BJ (cell line): ENCODE results near the gene FHDC1. TPM values are rescaled to one million over a fixed set of nuclear protein-coding genes. Genes with fewer than 3 reads are reported as not detected.

Experiments used
- CTCF ChIA-PET: fragments of 350-600 bp; formaldehyde crosslinking; extraction: SDS; loops from one replicate; lab custom pipeline; 2021; ENCODE audit warnings: antibody characterized with exemption, inconsistent platforms; lab: Yijun Ruan, JAX
- POLR2A ChIA-PET: fragments of 300-600 bp; sonication (Branson Sonifier 250); formaldehyde crosslinking; extraction: SDS; loops from one replicate; lab custom pipeline; 2021; ENCODE audit warnings: antibody characterized with exemption; lab: Charles Lee
- DNase-seq: peaks from one replicate; pipeline ENCODE4 v3.0.0-alpha.2; 2011; ENCODE audit warnings: low read depth
- H3K27me3 ChIP-seq: 2 replicates; pipeline ENCODE4 v1.6.0; 2011; ENCODE audit warnings: low read length; ENCODE audit not compliant: control insufficient read depth, insufficient read depth
- H3K36me3 ChIP-seq: 2 replicates; pipeline ENCODE4 v1.5.1; 2011; ENCODE audit warnings: low read length; ENCODE audit not compliant: control insufficient read depth, insufficient read depth
- H3K4me3 ChIP-seq: 2 replicates; pipeline ENCODE4 v1.5.1; 2011; ENCODE audit warnings: low read depth, mild to moderate bottlenecking, control low read depth, low read length
- CTCF ChIP-seq: IDR thresholded peaks from 2 replicates; pipeline ENCODE4 v1.5.1; 2011; ENCODE audit warnings: low read depth, mild to moderate bottlenecking, control low read depth, inconsistent platforms, low read length, moderate library complexity; ENCODE audit not compliant: insufficient read depth
- polyA plus RNA-seq: library from polyadenylated mRNA; depleted of rRNA; stranded (reverse); fragments of >200 nt; gene quantifications from 2 replicates; pipeline ENCODE4 v1.2.3, GENCODE V29; 2011

The FHDC1 gene
- polyA plus RNA-seq, 1 experiment: 0.17 TPM

- ChIA-PET POLR2A (no interaction called here), CTCF (no interaction called here)
- H3K4me3 ChIP-seq: no peak overlapping the region
- H3K27me3 ChIP-seq: peaks cover 9% of the 10 kb centered on the region
- TF ChIP-seq CTCF: no peak
- DNase-seq: no peak
- no peaks in the 10 kb centered on the region for H3K36me3 ChIP-seq
Observed at GRCh38 chr4:153023139-153023538, 87.0 kb downstream of the FHDC1 start.

- TF ChIP-seq CTCF: no peak
- H3K4me3 ChIP-seq: no peak overlapping the region
- ChIA-PET CTCF (no interaction called here), POLR2A (no interaction called here)
- peaks cover 9% of the 10 kb centered on the region for H3K27me3 ChIP-seq
- H3K36me3 ChIP-seq: no peaks in the 10 kb centered on the region
- DNase-seq: no peak
Observed at GRCh38 chr4:153023692-153024394, 87.7 kb downstream of the FHDC1 start.

- H3K4me3 ChIP-seq: no peak overlapping the region
- H3K27me3 ChIP-seq: peaks cover 9% of the 10 kb centered on the region
- no peak for DNase-seq
- ChIA-PET POLR2A (no interaction called here), CTCF (no interaction called here)
- no peaks in the 10 kb centered on the region for H3K36me3 ChIP-seq
- TF ChIP-seq CTCF: no peak
Observed at GRCh38 chr4:153024466-153024865, 88.3 kb downstream of the FHDC1 start.

DNA sequence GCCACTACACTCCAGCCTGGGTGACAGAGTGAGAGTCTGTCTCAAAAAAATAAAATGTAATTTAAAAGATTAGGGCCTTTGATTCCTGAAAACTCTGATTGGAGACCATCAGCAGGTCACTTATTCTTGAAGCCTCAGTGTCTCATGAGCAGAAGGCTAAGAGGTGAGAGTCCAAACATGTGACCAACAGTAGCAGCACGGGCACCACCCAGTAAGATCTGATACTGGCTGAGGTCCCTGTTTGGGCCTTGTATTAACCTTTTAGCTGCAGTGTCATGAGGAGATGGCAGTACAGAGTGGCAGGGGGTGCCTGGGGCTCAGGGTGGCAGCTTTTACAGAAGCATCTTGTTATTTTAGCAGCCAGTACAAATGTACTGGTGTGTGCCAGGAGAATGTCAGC is 89.3 kb downstream of the FHDC1 start:
- CTCF ChIA-PET: no interaction called here
- POLR2A ChIA-PET: no interaction called here
- no peaks in the 10 kb centered on the region for H3K36me3 ChIP-seq
- peaks cover 8% of the 10 kb centered on the region for H3K27me3 ChIP-seq
- no peak for TF ChIP-seq CTCF
- no peak for DNase-seq
- H3K4me3 ChIP-seq: no peak overlapping the region

GRCh38 chr4:153026591-153027346 is 90.6 kb downstream of the FHDC1 start:
- CTCF ChIA-PET: no interaction called here

More at GRCh38 chr4:153026591-153027346, 90.6 kb downstream of the FHDC1 start:
- Histone ChIP-seq H3K36me3 (no peaks in the 10 kb centered on the region), H3K27me3 (peaks cover 8% of the 10 kb centered on the region; the same call in 1 of the 2 replicates), H3K4me3 (no peak overlapping the region)
- DNase-seq: no peak
- POLR2A ChIA-PET: no interaction called here
- no peak for TF ChIP-seq CTCF
